Measurements from ENCODE around the gene CPB2. TPM values are rescaled to one million over a fixed set of nuclear protein-coding genes. Genes with fewer than 3 reads are reported as not detected.

Gene CPB2
- total RNA-seq, 1 experiment from 2014 or later, result 0.28 TPM

DNA sequence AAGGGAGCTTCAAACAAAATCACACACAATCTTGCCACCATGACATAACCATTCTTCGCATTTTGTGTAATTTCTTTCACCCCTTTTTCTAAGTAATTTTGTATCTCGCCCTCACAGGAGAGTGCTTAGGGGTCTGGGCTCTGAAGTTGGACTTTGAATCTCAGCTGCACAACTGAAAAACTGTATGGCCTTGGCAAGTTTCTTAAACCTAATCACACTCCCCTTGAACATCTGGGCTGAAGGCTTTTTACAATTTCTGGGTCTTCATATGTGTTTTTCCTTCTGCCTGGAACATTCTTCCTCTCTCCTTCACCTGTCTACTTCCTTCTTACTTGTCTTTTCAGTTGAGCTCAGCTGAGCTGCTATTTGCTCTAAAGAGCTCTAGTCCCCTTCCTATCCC is 24.3 kb upstream of the CPB2 start:
- Histone ChIP-seq H3K27ac (ENCODE audit: low read length) (no peak overlapping the region), H3K27me3 (ENCODE audit: control insufficient read depth, insufficient read depth, low read length) (0 out of 2 replicates have a peak, but pooled peaks cover under 1% of the 10 kb centered on the region), H3K4me3 (ENCODE audit: low read depth in 2 of 2, low read length in 2 of 2) (no peak overlapping the region), H3K36me3 (ENCODE audit: control insufficient read depth, insufficient read depth, low read length) (no peaks in the 10 kb centered on the region), H3K4me1 (ENCODE audit: control insufficient read depth, insufficient read depth, low read length) (no peaks in the 10 kb centered on the region), H3K9me3 (ENCODE audit: control insufficient read depth, insufficient read depth, low read depth, low read length) (no peaks in the 10 kb centered on the region)
- TF ChIP-seq SIN3A (IDR thresholded peaks at IDR 0.05; ENCODE audit: borderline replicate concordance, insufficient read depth, low read depth, low read length) (no peak), TCF7L2 (IDR thresholded peaks at IDR 0.05; ENCODE audit: low read depth, low read length) (no peak), POLR2AphosphoS5 (IDR thresholded peaks at IDR 0.05; ENCODE audit: low read depth, low read length) (no peak)
- TF ChIP-seq, protein P1, sequence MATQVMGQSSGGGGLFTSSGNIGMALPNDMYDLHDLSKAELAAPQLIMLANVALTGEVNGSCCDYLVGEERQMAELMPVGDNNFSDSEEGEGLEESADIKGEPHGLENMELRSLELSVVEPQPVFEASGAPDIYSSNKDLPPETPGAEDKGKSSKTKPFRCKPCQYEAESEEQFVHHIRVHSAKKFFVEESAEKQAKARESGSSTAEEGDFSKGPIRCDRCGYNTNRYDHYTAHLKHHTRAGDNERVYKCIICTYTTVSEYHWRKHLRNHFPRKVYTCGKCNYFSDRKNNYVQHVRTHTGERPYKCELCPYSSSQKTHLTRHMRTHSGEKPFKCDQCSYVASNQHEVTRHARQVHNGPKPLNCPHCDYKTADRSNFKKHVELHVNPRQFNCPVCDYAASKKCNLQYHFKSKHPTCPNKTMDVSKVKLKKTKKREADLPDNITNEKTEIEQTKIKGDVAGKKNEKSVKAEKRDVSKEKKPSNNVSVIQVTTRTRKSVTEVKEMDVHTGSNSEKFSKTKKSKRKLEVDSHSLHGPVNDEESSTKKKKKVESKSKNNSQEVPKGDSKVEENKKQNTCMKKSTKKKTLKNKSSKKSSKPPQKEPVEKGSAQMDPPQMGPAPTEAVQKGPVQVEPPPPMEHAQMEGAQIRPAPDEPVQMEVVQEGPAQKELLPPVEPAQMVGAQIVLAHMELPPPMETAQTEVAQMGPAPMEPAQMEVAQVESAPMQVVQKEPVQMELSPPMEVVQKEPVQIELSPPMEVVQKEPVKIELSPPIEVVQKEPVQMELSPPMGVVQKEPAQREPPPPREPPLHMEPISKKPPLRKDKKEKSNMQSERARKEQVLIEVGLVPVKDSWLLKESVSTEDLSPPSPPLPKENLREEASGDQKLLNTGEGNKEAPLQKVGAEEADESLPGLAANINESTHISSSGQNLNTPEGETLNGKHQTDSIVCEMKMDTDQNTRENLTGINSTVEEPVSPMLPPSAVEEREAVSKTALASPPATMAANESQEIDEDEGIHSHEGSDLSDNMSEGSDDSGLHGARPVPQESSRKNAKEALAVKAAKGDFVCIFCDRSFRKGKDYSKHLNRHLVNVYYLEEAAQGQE (IDR thresholded peaks at IDR 0.05; ENCODE audit: insufficient read depth in 1 of 2, low read depth in 2 of 2, low read length in 1 of 2), result no peak
- TF ChIP-seq, protein P2, sequence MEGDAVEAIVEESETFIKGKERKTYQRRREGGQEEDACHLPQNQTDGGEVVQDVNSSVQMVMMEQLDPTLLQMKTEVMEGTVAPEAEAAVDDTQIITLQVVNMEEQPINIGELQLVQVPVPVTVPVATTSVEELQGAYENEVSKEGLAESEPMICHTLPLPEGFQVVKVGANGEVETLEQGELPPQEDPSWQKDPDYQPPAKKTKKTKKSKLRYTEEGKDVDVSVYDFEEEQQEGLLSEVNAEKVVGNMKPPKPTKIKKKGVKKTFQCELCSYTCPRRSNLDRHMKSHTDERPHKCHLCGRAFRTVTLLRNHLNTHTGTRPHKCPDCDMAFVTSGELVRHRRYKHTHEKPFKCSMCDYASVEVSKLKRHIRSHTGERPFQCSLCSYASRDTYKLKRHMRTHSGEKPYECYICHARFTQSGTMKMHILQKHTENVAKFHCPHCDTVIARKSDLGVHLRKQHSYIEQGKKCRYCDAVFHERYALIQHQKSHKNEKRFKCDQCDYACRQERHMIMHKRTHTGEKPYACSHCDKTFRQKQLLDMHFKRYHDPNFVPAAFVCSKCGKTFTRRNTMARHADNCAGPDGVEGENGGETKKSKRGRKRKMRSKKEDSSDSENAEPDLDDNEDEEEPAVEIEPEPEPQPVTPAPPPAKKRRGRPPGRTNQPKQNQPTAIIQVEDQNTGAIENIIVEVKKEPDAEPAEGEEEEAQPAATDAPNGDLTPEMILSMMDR (IDR thresholded peaks at IDR 0.05), result no peak
- BruUV-seq (replicated peaks), result no TSS peak
- ChIA-PET POLR2A (no interaction called here), CTCF (no interaction called here)
- in situ Hi-C loops (cut with HindIII; ENCODE audit: low pct_unique_long_range_greater_than_20kb, low sequenced_read_pairs) (no loop called here), intact Hi-C loops (cut with micrococcal nuclease; ENCODE audit: unreplicated experiment) (loop anchor here (10.0 kb wide), 1 partner anchor 324 kb away; no protein-coding TSS in a partner anchor)
- no peak for DNase-seq (ENCODE audit: low read depth, low spot score)
- ATAC-seq, result no peak

DNA sequence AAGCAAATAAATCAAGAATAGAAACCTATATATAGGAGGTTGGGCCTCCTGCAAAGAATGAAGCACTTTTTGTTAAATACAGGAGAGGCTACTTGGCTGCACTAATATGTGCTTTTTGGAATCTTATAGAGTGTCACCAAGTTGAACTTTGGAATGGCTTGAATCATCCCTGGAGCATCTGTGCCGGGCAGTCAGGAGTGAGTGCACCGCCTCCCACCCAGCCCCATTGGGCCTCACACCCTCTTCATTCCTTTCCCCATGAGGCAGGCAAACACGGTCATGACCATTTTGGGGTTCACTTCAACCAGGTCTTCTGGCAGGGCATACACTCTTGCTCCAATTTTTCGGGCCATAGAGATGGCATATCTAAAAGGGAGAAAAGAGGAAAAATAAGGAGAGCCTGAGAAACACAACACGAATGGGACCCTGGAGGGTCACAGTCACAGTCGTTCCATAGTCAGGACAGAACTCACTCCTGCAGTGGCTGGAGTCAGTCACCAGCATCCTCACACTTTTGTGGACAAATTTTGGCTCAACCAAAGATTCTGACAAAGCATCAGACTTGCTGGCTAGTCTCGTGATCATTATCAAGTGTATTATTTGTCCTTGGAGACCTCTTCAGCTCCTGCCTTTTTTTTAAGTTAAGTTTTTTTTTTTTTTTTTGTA is 22.7 kb upstream of the CPB2 start:
- in situ Hi-C loops (cut with HindIII; ENCODE audit: low pct_unique_long_range_greater_than_20kb, low sequenced_read_pairs), result no loop called here

More for the DNA sequence above, 22.7 kb upstream of the CPB2 start:
- intact Hi-C loops (cut with micrococcal nuclease; ENCODE audit: unreplicated experiment), result loop anchor here (10.0 kb wide), 1 partner anchor 323 kb away; no protein-coding TSS in a partner anchor
- CTCF ChIA-PET, result interaction anchor here (1.2 kb wide), 1 partner anchor 320 kb away, joined by 8 read pairs; no protein-coding TSS in a partner anchor
- no TSS peak for BruUV-seq (replicated peaks)
- DNase-seq (ENCODE audit: low read depth, low spot score) (no peak), ATAC-seq (no peak)
- no peaks in the 10 kb centered on the region for H3K36me3 ChIP-seq (ENCODE audit: control insufficient read depth, insufficient read depth, low read length)
- no peak overlapping the region for H3K4me3 ChIP-seq (ENCODE audit: low read depth in 2 of 2, low read length in 2 of 2)
- no peak overlapping the region for H3K27ac ChIP-seq (ENCODE audit: low read length)
- H3K4me1 ChIP-seq (ENCODE audit: control insufficient read depth, insufficient read depth, low read length), result no peaks in the 10 kb centered on the region
- TF ChIP-seq SIN3A (IDR thresholded peaks at IDR 0.05; ENCODE audit: borderline replicate concordance, insufficient read depth, low read depth, low read length), result no peak
- TF ChIP-seq, protein P2 (IDR thresholded peaks at IDR 0.05), result no peak
- no peak for TF ChIP-seq TCF7L2 (IDR thresholded peaks at IDR 0.05; ENCODE audit: low read depth, low read length)
- no peak for TF ChIP-seq POLR2AphosphoS5 (IDR thresholded peaks at IDR 0.05; ENCODE audit: low read depth, low read length)
- TF ChIP-seq, protein P1 (IDR thresholded peaks at IDR 0.05; ENCODE audit: insufficient read depth in 1 of 2, low read depth in 2 of 2, low read length in 1 of 2), result no peak
- no peaks in the 10 kb centered on the region for H3K9me3 ChIP-seq (ENCODE audit: control insufficient read depth, insufficient read depth, low read depth, low read length)
- no peaks in the 10 kb centered on the region for H3K27me3 ChIP-seq (ENCODE audit: control insufficient read depth, insufficient read depth, low read length)
- POLR2A ChIA-PET, result no interaction called here
